Endothelial cell of umbilical vein (primary cell): ENCODE data around the gene DAB2. TPM values are rescaled to one million over a fixed set of nuclear protein-coding genes. Genes with fewer than 3 reads are reported as not detected.

Experiments used
- BruUV-seq: library from RNA; stranded (reverse); fragments of 400-500 nt; replicated peaks from 2 replicates; lab custom pipeline; 2021; lab: Mats Ljungman, UMichigan
- CTCF ChIA-PET: fragments of 300-600, 350-600 bp; sonication (Branson Sonifier 250); formaldehyde crosslinking; loops from one replicate; lab custom pipeline; 2021; ENCODE audit warnings: antibody characterized with exemption, inconsistent platforms; lab: Charles Lee
- POLR2A ChIA-PET: fragments of 300-600, 350-600 bp; sonication (Branson Sonifier 250); formaldehyde crosslinking; loops from one replicate; lab custom pipeline; 2021; ENCODE audit warnings: antibody characterized with exemption, inconsistent platforms; lab: Charles Lee
- DNase-seq: peaks from one replicate; pipeline ENCODE4 v3.0.0-alpha.2; 2011; ENCODE audit warnings: low read depth, low spot score
- FAIRE-seq: peaks from 2 replicates; lab custom pipeline; 2011; peaks lifted over from hg19 to GRCh38; lab: Jason Lieb, UNC
- H2AFZ ChIP-seq: 2 replicates; pipeline ENCODE4 v1.6.0; 2012; ENCODE audit warnings: low read depth, low read length, control low read depth, inconsistent platforms
- H3K27ac ChIP-seq: 2 replicates; pipeline ENCODE4 v1.5.1; 2011; ENCODE audit warnings: low read depth, mild to moderate bottlenecking, control low read depth, low read length, moderate library complexity; ENCODE audit not compliant: insufficient read depth
- H3K27me3 ChIP-seq, 2 experiments: 2 replicates each; pipeline versions ENCODE4 v1.6.0 to v1.6.1; 2011; ENCODE audit warnings: low read length in 2 of 2, mixed read lengths in 1 of 2; ENCODE audit not compliant: control insufficient read depth in 2 of 2, insufficient read depth in 2 of 2
- H3K36me3 ChIP-seq, 2 experiments: 2 replicates in 1 of 2; 3 replicates in 1 of 2; pipeline ENCODE4 v1.5.1; 2011; ENCODE audit warnings: low read length in 2 of 2, mild to moderate bottlenecking in 1 of 2, moderate library complexity in 1 of 2; ENCODE audit not compliant: control insufficient read depth in 2 of 2, insufficient read depth in 2 of 2; ENCODE audit errors: extremely low read depth in 1 of 2
- H3K4me1 ChIP-seq: 3 replicates; pipeline ENCODE4 v1.5.1; 2011; ENCODE audit warnings: mild to moderate bottlenecking, low read length; ENCODE audit not compliant: control insufficient read depth, insufficient read depth; ENCODE audit errors: extremely low read depth
- H3K4me2 ChIP-seq: 2 replicates; pipeline ENCODE4 v1.6.1; 2011; ENCODE audit warnings: low read length, control low read depth, mixed read lengths; ENCODE audit not compliant: insufficient read depth
- H3K4me3 ChIP-seq, 3 experiments: fragments of 200-600 bp in 1 of 3; sonication (generic), shearing (Covaris generic) in 1 of 3; replicated peaks in 1 of 3; 2 replicates each; pipeline ENCODE4 v1.5.1; 2011 to 2016; ENCODE audit warnings: control low read depth in 3 of 3, low read length in 3 of 3, mild to moderate bottlenecking in 2 of 3, inconsistent platforms in 1 of 3, low read depth in 1 of 3, moderate library complexity in 1 of 3; ENCODE audit not compliant: insufficient read depth in 1 of 3
- H3K79me2 ChIP-seq: 2 replicates; pipeline ENCODE4 v1.6.0; 2012; ENCODE audit warnings: low read length, inconsistent platforms; ENCODE audit not compliant: control insufficient read depth, insufficient read depth
- H3K9ac ChIP-seq: replicated peaks from 2 replicates; pipeline ENCODE3; 2011; ENCODE audit warnings: low read length, control low read depth; ENCODE audit not compliant: insufficient read depth; ENCODE audit errors: extremely low read depth
- H3K9me1 ChIP-seq: replicated peaks from 3 replicates; pipeline ENCODE4 v1.6.0; 2011; ENCODE audit warnings: mild to moderate bottlenecking, low read length; ENCODE audit not compliant: control insufficient read depth, insufficient read depth; ENCODE audit errors: extremely low read depth
- H3K9me3 ChIP-seq: replicated peaks from 2 replicates; pipeline ENCODE4 v1.5.1; 2012; ENCODE audit warnings: low read length, inconsistent platforms; ENCODE audit not compliant: control insufficient read depth, insufficient read depth
- H4K20me1 ChIP-seq: replicated peaks from 2 replicates; pipeline ENCODE3; 2011; ENCODE audit warnings: mild to moderate bottlenecking, low read length; ENCODE audit not compliant: control insufficient read depth, insufficient read depth; ENCODE audit errors: extremely low read depth
- EZH2 ChIP-seq: IDR thresholded peaks from 2 replicates; pipeline ENCODE4 v1.6.1; 2012; ENCODE audit warnings: borderline replicate concordance, low read depth, mild to moderate bottlenecking, moderate library complexity, low read length, inconsistent platforms; ENCODE audit not compliant: severe bottlenecking
- FOS ChIP-seq: IDR thresholded peaks from 2 replicates; pipeline ENCODE4 v1.6.1; 2011; ENCODE audit warnings: mild to moderate bottlenecking, low read length, moderate library complexity, borderline replicate concordance; ENCODE audit not compliant: insufficient read depth
- GATA2 ChIP-seq: IDR thresholded peaks from 2 replicates; pipeline ENCODE4 v1.7.0; 2011; ENCODE audit warnings: low read depth, mild to moderate bottlenecking, moderate library complexity, mixed read lengths, low read length; ENCODE audit not compliant: insufficient read length, insufficient read depth
- JUN ChIP-seq: IDR thresholded peaks from 2 replicates; pipeline ENCODE4 v1.6.1; 2011; ENCODE audit warnings: borderline replicate concordance, low read depth; ENCODE audit not compliant: insufficient read length, insufficient read depth
- MYC ChIP-seq: IDR thresholded peaks from one replicate; pipeline ENCODE4 v1.6.1; 2011; ENCODE audit warnings: mild to moderate bottlenecking, low read depth, low read length
- POLR2A ChIP-seq: IDR thresholded peaks from 2 replicates; pipeline ENCODE4 v1.6.1; 2012; ENCODE audit warnings: low read depth, mild to moderate bottlenecking, control low read depth, low read length
- POLR2AphosphoS5 ChIP-seq: IDR thresholded peaks from 2 replicates; pipeline ENCODE4 v1.6.1; 2012; ENCODE audit warnings: low read depth, mild to moderate bottlenecking, control low read depth, low read length, moderate library complexity; ENCODE audit not compliant: insufficient read depth
- dilution Hi-C: fragments of 300-500 bp; cut with MboI; formaldehyde crosslinking; loops from one replicate; pipeline ENCODE4 v1.15.0; 2019; ENCODE audit warnings: low sequenced_read_pairs; ENCODE audit not compliant: extremely low pct_ligation_motif_present
- intact Hi-C: fragments of 100-400 bp; cut with micrococcal nuclease; formaldehyde crosslinking; loops from one replicate; pipeline ENCODE4 v1.10.0; 2022
- polyA plus RNA-seq, 4 experiments: library from polyadenylated mRNA; depleted of rRNA in 3 of 4; stranded (reverse) in 3 of 4; unstranded in 1 of 4; fragments of >200 nt; gene quantifications; 2 replicates each; pipeline versions ENCODE4 v1.2.1 to v1.2.3, GENCODE V29; 2011 to 2012; ENCODE audit warnings: missing spikeins in 1 of 4
- total RNA-seq: library from RNA; stranded (reverse); gene quantifications from 2 replicates; pipeline ENCODE4 v1.2.3, GENCODE V29; 2021
- TF ChIP-seq, protein P1 (sequence below): IDR thresholded peaks from 2 replicates; pipeline ENCODE4 v1.6.1; 2011; ENCODE audit not compliant: insufficient read depth, insufficient read length
- TF ChIP-seq, protein P2 (sequence below), 2 donors: IDR thresholded peaks; 1 replicate in 1 of 2; 2 replicates in 1 of 2; pipeline ENCODE4 v1.5.1; 2011; ENCODE audit warnings: low read length in 2 of 2, mild to moderate bottlenecking in 2 of 2, moderate library complexity in 2 of 2, control low read depth in 1 of 2, inconsistent platforms in 1 of 2, low read depth in 1 of 2; ENCODE audit not compliant: insufficient read depth in 1 of 2; ENCODE audit errors: extremely low read depth in 1 of 2

The DAB2 gene
- total and polyA plus RNA-seq, 2 donors (not counting 3 experiments of a cell fraction or from before 2014, with no cell fraction given): 168 to 283 TPM

DNA sequence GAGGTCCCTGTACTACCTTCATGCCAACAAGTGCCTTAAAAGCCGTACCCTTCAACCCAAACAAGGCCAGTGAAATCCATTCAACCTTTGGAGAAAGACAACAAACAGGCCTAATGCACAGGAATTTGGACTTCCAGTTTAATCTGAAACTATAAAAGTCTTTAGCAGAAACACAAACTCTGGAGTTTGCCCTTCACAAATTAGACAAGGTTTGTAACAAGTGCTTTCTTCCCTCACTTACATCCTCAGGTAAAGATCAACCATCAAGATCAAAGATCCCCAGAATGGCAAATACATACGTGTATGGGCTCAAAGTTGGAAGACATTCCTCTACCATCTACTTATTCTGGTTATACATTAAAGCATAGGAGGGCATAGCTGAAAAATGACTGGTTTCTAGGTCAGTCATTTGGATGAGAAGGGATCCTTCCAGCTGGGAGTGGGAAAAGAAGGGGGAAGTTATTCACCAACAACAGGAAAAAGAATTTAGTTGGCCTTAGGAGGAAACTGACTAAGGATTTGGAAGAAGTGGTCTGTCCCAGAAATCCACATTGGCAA is 2.0 kb downstream of the DAB2 start:
- peaks cover 59% of the 10 kb centered on the region for H3K4me1 ChIP-seq
- CTCF ChIA-PET: interaction anchor here (1.1 to 8.4 kb wide), 11 partner anchors 10 to 125 kb away, joined by 3 to 210 read pairs (median 20); no protein-coding TSS in a partner anchor
- TF ChIP-seq JUN: no peak
- TF ChIP-seq MYC: no peak
- peak; percentile 26 for TF ChIP-seq FOS
- dilution Hi-C loops: loop anchor here (25.0 kb wide), 1 partner anchor 114 kb away; no protein-coding TSS in a partner anchor
- POLR2A ChIA-PET: interaction anchor here (1.2 to 3.8 kb wide), 5 partner anchors 11 to 125 kb away, joined by 3 to 50 read pairs (median 35); no protein-coding TSS in a partner anchor
- BruUV-seq: no TSS peak
- peaks cover 69% of the 10 kb centered on the region for H3K79me2 ChIP-seq
- H3K9me3 ChIP-seq: no peaks in the 10 kb centered on the region
- FAIRE-seq (no peak), DNase-seq (peak; percentile 52)
- intact Hi-C loops: loop anchor here (10.0 kb wide), 1 partner anchor 348 kb away; the partner anchor contains the start of gene RICTOR
- H3K4me2 ChIP-seq: peak overlapping the region; percentile 69
- peak overlapping the region; percentile 56 to 100 (median 99) for H3K4me3 ChIP-seq
- H3K27ac ChIP-seq: peak overlapping the region; percentile 91
- H4K20me1 ChIP-seq: peaks cover 6% of the 10 kb centered on the region
- H3K36me3 ChIP-seq: peaks cover 3 to 5% of the 10 kb centered on the region in 2 experiments
- peak overlapping the region; percentile 100 for H3K9ac ChIP-seq
- no peaks in the 10 kb centered on the region for H3K27me3 ChIP-seq
- H3K9me1 ChIP-seq: no peaks in the 10 kb centered on the region
- H2AFZ ChIP-seq: no peak overlapping the region

DNA sequence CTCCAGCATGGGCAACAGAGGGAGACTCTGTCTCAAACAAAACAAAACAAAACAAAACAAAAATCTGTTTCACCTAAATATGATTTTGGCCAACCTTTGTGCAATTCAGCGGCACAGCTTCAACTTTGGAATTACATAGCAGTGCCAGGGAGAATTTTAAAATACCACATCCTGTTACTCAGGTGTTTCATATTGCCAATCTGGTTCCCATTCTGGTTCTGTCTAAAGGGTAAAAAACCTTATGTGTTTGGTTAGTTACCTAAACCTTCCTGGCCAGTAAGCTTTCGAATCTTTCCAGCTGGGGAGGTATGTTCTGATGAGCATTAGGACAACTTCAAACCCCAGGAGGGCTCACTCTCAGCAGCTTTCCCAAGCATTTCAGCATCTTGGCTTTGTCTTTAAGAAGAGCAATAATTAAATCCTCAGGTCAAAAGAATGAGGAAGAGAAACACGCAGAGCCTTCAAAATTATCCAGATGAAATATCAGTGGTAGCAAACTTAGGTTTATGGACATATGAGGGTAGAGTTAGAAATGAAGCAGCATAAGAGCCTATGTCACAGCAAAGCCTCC is 2.7 kb downstream of the DAB2 start:
- dilution Hi-C loops (loop anchor here (25.0 kb wide), 1 partner anchor 115 kb away; no protein-coding TSS in a partner anchor), intact Hi-C loops (loop anchor here (10.0 kb wide), 1 partner anchor 347 kb away; the partner anchor contains the start of gene RICTOR)
- Histone ChIP-seq H3K27ac (peak overlapping the region; percentile 36), H3K79me2 (peaks cover 76% of the 10 kb centered on the region), H4K20me1 (peaks cover 12% of the 10 kb centered on the region), H3K27me3 (no peaks in the 10 kb centered on the region), H3K9me1 (no peaks in the 10 kb centered on the region), H3K4me3 (peak overlapping the region in 2 of 3 experiments; percentile 56 to 100), H2AFZ (no peak overlapping the region), H3K36me3 (peaks cover 3 to 5% of the 10 kb centered on the region in 2 experiments), H3K4me2 (peak overlapping the region; percentile 69), H3K9me3 (no peaks in the 10 kb centered on the region), H3K9ac (peak overlapping the region; percentile 100), H3K4me1 (peaks cover 53% of the 10 kb centered on the region)
- ChIA-PET CTCF (interaction anchor here (1.7 to 8.4 kb wide), 4 partner anchors 9 to 126 kb away, joined by 4 to 210 read pairs (median 48); no protein-coding TSS in a partner anchor), POLR2A (interaction anchor here (3.3 to 3.8 kb wide), 3 partner anchors 10 to 125 kb away, joined by 35 to 50 read pairs (median 40); no protein-coding TSS in a partner anchor)
- no peak for DNase-seq
- BruUV-seq: no TSS peak
- TF ChIP-seq JUN (no peak), POLR2AphosphoS5 (no peak), FOS (no peak), EZH2 (no peak), POLR2A (no peak), GATA2 (no peak), MYC (no peak)
- TF ChIP-seq, protein P1, sequence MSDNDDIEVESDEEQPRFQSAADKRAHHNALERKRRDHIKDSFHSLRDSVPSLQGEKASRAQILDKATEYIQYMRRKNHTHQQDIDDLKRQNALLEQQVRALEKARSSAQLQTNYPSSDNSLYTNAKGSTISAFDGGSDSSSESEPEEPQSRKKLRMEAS: no peak
- TF ChIP-seq, protein P2, sequence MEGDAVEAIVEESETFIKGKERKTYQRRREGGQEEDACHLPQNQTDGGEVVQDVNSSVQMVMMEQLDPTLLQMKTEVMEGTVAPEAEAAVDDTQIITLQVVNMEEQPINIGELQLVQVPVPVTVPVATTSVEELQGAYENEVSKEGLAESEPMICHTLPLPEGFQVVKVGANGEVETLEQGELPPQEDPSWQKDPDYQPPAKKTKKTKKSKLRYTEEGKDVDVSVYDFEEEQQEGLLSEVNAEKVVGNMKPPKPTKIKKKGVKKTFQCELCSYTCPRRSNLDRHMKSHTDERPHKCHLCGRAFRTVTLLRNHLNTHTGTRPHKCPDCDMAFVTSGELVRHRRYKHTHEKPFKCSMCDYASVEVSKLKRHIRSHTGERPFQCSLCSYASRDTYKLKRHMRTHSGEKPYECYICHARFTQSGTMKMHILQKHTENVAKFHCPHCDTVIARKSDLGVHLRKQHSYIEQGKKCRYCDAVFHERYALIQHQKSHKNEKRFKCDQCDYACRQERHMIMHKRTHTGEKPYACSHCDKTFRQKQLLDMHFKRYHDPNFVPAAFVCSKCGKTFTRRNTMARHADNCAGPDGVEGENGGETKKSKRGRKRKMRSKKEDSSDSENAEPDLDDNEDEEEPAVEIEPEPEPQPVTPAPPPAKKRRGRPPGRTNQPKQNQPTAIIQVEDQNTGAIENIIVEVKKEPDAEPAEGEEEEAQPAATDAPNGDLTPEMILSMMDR (IDR thresholded peaks at IDR 0.05; ENCODE audit: extremely low read depth in 1 of 2, insufficient read depth in 1 of 2, low read depth in 1 of 2, low read length in 2 of 2): no peak
- FAIRE-seq: no peak
